IPS DF 4.7 (cell line): ENCODE data around the gene TOMM40.
"Not testable (repeated sequence)": the region's sequence is repeated elsewhere in the genome, so short reads cannot be mapped to it uniquely, and the experiment has no call there.

ENCODE experiments used
- DNase-seq: peaks from one replicate; pipeline ENCODE4 v3.0.0-alpha.2; 2013; ENCODE audit warnings: low spot score; ENCODE audit errors: extremely low read depth

The TOMM40 gene

GRCh38 chr19:44897835-44898234, 6.8 kb downstream of the TOMM40 start:
- no peak for DNase-seq

DNA sequence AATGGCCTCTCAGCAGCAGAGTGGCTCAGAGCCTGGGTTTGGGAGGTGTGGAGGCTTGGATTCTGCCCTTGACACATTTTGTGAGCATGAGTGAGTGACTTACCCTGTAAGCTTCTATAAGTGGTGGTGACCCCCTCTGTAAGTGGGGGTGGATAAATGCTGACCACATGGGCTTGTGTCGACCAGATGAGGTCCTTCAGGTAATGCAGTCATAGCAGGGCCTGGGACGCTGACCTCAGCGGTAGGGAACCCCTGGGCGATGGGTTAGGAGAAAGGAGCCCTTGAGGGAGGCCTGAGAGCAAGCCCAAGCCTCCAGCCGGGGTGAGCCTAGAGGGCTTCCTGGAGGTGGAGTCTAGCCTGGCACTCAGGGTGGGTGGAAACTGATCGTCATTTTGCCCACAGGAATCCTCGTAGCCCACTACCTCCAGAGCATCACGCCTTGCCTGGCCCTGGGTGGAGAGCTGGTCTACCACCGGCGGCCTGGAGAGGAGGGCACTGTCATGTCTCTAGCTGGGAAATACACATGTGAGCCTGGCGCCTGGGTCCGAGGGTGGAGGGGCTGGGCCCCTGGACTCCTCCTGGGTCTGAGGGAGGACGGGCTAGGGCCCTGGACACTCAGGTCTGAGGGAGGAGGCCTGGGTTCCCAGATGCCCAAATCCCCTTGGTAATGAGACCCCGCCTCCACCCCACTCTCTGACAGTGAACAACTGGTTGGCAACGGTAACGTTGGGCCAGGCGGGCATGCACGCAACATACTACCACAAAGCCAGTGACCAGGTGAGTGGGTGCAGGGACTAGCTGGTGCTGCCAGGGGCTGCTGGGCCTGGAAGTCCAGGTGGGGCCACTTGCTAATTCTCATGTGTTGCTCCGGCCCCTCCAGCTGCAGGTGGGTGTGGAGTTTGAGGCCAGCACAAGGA, 9.5 kb downstream of the TOMM40 start:
- no peak for DNase-seq

DNA sequence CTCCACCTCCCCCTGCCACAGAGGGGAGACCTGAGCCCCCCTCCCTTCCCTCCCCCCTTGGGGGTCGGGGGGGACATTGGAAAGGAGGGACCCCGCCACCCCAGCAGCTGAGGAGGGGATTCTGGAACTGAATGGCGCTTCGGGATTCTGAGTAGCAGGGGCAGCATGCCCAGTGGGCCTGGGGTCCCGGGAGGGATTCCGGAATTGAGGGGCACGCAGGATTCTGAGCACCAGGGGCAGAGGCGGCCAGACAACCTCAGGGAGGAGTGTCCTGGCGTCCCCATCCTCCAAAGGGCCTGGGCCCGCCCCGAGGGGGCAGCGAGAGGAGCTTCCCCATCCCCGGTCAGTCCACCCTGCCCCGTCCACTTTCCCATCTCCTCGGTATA, 12.2 kb downstream of the TOMM40 start:
- no peak for DNase-seq

DNA sequence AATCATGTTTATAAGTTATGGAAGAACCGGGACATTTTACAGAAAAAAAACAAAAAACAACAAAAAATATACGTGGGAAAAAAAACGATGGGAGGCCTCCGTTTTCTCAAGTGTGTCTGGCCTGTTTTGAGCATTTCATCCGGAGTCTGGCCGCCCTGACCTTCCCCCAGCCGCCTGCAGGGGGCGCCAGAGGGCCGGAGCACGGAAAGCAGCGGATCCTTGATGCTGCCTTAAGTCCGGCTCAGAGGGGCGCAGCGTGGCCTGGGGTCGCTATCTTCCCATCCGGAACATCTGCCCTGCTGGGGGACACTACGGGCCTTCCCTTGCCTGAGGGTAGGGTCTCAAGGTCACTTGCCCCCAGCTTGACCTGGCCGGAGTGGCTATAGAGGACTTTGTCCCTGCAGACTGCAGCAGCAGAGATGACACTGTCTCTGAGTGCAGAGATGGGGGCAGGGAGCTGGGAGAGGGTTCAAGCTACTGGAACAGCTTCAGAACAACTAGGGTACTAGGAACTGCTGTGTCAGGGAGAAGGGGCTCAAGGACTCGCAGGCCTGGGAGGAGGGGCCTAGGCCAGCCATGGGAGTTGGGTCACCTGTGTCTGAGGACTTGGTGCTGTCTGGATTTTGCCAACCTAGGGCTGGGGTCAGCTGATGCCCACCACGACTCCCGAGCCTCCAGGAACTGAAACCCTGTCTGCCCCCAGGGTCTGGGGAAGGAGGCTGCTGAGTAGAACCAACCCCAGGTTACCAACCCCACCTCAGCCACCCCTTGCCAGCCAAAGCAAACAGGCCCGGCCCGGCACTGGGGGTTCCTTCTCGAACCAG, 12.8 kb downstream of the TOMM40 start:
- DNase-seq = no peak

DNA sequence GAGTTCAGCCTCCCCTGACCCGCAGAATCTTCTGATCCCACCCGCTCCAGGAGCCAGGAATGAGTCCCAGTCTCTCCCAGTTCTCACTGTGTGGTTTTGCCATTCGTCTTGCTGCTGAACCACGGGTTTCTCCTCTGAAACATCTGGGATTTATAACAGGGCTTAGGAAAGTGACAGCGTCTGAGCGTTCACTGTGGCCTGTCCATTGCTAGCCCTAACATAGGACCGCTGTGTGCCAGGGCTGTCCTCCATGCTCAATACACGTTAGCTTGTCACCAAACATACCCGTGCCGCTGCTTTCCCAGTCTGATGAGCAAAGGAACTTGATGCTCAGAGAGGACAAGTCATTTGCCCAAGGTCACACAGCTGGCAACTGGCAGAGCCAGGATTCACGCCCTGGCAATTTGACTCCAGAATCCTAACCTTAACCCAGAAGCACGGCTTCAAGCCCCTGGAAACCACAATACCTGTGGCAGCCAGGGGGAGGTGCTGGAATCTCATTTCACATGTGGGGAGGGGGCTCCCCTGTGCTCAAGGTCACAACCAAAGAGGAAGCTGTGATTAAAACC, 13.5 kb downstream of the TOMM40 start:
- DNase-seq = no peak

- no peak for DNase-seq
These were observed 14.5 kb downstream of the TOMM40 start, which contains the start of gene APOE for GRCh38 chr19:44905437-44906160. Gene APOE (plus strand): TSS chr19:44905796. CDS start chr19:44906625, 829 bp downstream.

- DNase-seq = no peak
These were observed 16.6 kb downstream of the TOMM40 start for GRCh38 chr19:44907613-44908012.

DNA sequence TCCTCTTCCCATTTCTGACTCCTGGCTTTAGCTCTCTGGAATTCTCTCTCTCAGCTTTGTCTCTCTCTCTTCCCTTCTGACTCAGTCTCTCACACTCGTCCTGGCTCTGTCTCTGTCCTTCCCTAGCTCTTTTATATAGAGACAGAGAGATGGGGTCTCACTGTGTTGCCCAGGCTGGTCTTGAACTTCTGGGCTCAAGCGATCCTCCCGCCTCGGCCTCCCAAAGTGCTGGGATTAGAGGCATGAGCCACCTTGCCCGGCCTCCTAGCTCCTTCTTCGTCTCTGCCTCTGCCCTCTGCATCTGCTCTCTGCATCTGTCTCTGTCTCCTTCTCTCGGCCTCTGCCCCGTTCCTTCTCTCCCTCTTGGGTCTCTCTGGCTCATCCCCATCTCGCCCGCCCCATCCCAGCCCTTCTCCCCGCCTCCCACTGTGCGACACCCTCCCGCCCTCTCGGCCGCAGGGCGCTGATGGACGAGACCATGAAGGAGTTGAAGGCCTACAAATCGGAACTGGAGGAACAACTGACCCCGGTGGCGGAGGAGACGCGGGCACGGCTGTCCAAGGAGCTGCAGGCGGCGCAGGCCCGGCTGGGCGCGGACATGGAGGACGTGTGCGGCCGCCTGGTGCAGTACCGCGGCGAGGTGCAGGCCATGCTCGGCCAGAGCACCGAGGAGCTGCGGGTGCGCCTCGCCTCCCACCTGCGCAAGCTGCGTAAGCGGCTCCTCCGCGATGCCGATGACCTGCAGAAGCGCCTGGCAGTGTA, 17.2 kb downstream of the TOMM40 start:
- no peak for DNase-seq

GRCh38 chr19:44908836-44909261, 17.8 kb downstream of the TOMM40 start:
- DNase-seq = no peak

GRCh38 chr19:44909775-44910174, 18.7 kb downstream of the TOMM40 start:
- DNase-seq = no peak

- not testable (repeated sequence) for DNase-seq
These were observed 20.8 kb downstream of the TOMM40 start for GRCh38 chr19:44911896-44912295.

DNA sequence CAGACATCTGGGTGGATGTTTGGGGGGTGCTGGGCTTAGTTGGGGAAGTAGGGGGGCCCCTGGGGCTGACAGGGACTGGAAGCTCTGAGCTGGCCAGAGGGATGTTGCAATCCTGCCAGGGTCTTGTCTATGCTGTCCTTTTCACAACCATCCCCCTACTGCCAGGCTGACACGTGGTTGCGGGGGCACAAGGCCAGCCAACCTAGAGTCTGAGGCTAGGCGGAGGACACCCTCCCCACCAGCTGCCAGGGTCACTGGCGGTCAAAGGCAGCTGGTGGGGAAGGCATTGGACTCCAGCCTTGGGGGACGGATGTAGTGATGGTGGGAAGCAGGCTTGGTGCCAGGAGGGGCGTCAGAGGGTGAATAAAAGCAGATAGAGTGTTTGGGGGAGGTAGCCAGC, 21.8 kb downstream of the TOMM40 start:
- no peak for DNase-seq

DNA sequence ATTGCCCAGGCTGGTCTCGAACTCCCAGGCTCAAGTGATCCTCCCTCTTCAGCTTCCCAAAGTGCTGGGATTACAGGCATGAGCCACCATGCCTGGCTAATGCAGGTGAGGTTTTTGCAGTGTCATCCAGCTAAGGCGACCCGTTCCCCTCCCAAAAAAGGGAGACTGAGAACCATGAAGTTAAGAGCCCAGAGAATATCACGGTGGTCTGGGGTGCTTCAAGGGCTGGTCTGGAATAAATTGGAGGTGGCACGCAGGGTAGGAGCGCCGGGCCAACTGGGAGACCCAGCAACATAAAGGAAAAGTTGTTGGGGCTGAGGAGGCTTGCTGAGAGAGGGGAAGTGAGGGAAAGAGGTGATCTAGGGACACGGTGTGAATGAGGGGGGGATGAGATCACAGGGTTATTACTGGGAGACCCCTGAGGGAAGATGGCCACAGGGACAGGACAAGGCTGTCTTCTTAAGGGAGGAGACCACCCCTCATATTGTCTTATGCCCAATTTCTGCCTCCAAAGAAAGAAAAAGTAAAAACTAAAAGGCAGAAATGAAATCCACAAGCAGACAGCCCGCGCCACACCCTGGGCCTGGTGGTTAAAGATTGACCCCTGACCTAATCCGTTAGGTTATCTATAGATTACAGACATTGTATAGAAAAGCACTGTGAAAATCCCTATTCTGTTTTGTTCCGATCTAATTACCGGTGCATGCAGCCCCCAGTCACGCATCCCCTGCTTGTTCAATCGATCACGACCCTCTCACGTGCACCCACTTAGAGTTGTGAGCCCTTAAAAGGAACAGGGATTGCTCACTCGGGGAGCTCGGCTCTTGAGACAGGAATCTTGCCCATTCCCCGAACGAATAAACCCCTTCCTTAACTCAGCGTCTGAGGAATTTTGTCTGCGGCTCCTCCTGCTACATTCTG, 22.7 kb downstream of the TOMM40 start:
- not testable (repeated sequence) for DNase-seq

GRCh38 chr19:44914433-44915206, 23.6 kb downstream of the TOMM40 start, which contains the start of gene APOC1:
Gene APOC1 (plus strand): TSS chr19:44914608. CDS start chr19:44914892, 284 bp downstream.
- DNase-seq = not testable (repeated sequence)

GRCh38 chr19:44924243-44924725, 33.2 kb downstream of the TOMM40 start:
- no peak for DNase-seq

DNA sequence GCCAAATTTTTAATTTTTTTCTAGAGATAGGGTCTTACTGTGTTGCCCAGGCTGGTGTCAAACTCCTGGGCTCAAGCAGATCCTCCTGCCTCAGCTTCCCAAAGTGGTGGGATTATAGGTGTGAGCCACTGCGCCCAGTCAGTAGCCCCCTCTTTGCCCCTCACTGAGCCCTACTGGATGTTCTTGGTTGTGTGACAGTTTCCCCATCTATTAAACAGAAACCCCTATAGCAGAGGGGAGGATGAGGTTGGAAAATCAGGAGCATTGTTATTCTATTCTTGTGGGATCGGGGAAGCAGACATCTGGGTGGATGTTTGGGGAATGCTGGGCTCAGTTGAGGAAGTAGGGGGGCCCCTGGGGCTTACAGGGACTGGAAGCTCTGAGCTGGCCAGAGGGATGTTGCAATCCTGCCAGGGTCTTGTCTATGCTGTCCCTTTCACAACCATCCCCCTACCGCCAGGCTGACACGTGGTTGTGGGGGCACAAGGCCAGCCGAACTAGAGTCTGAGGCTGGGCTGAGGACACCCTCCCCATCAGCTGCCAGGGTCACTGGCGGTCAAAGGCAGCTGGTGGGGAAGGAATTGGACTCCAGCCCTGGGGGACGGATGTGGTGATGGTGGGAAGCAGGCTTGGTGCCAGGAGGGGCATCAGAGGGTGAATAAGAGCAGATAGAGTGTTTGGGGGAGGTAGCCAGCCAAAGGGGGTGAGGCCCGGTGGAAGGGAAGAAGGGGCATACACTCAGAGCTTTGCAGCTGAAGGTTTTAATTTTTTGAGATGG, 34.2 kb downstream of the TOMM40 start:
- no peak for DNase-seq

GRCh38 chr19:44926245-44927077, 35.4 kb downstream of the TOMM40 start:
- DNase-seq = not testable (repeated sequence)
